Measurements from ENCODE around the gene SLC5A5. TPM values are rescaled to one million over a fixed set of nuclear protein-coding genes. Genes with fewer than 3 reads are reported as not detected.
"Not testable (repeated sequence)": the region's sequence is repeated elsewhere in the genome, so short reads cannot be mapped to it uniquely, and the experiment has no call there.

Gene SLC5A5
- total RNA-seq, 1 donor from 2014 or later = not detected

DNA sequence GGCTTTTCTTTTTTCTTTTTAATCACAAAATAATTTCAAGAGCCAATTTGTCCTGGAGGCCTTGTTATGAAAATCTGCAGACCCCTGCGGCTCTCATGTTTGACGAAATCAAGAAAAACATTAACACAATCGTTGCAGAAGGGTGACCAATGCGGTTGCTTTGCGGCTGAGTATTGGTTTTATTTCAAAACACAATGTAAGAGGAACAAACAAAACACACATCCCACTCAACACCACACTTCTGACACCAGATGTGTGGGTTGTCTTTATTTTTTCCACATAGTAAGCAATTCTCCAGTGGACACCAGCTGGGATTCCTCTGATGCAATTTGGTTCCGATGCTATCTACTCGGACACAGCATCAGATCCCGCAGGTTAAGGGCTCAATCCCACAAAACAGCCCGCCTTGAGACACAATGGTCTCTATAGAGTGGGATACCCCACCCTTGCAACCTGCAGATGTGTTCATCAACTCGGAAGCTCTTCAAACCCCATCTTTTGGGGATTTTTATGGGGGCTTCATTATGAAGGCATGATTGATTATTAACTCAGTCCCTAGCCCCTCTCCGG is 39.1 kb downstream of the SLC5A5 start:
- no peak overlapping the region for H3K4me3 Mint-ChIP-seq (ENCODE audit: low read depth)
- no peaks in the 10 kb centered on the region for H3K27me3 Mint-ChIP-seq
- no peaks in the 10 kb centered on the region for H3K36me3 Mint-ChIP-seq (ENCODE audit: insufficient read depth)
- DNase-seq (ENCODE audit: low spot score, unreplicated experiment) = no peak
- no peaks in the 10 kb centered on the region for H3K4me1 Mint-ChIP-seq (ENCODE audit: low read depth)
- no peak overlapping the region for H3K27ac Mint-ChIP-seq
- TF ChIP-seq CTCF (IDR thresholded peaks at IDR 0.05; ENCODE audit: unreplicated experiment) = no peak
- H3K9me3 Mint-ChIP-seq (ENCODE audit: low read depth) = peaks cover 7% of the 10 kb centered on the region

DNA sequence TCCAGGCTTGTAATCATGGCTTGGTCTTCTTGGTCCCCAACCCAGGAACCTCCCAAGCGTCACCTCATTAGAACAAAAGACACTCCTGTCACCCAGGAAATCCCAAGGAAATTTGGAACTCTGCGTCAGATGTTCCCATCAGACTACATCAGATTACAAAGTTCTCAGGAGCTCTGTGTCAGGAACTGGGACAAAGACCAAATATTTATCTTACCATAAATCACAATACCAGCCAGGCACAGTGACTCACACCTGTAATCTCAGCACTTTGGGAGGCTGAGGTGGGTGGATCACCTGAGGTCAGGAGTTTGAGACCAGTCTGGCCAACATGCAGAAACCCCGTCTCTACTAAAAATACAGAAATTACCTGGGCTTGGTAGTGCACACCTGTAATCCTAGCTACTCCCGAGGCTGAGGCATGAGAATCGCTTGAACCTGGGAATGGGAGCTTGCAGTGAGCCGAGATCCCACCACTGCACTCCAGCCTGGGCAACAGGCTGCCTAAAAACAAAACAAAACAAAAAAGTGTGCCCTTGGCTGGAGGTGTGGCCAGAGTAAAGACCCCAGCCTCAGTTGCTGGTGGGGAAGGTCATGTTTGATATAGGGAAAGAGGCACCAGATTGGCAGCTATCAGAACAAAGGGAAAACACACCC is 44.3 kb downstream of the SLC5A5 start:
- TF ChIP-seq CTCF (IDR thresholded peaks at IDR 0.05; ENCODE audit: unreplicated experiment) = no peak
- Mint-ChIP-seq H3K36me3 (ENCODE audit: insufficient read depth) (no peaks in the 10 kb centered on the region), H3K4me1 (ENCODE audit: low read depth) (peaks cover 5% of the 10 kb centered on the region), H3K27me3 (no peaks in the 10 kb centered on the region), H3K27ac (peak overlapping the region; percentile 24), H3K4me3 (ENCODE audit: low read depth) (no peak overlapping the region), H3K9me3 (ENCODE audit: low read depth) (peaks cover 4% of the 10 kb centered on the region)
- no peak for DNase-seq (ENCODE audit: low spot score, unreplicated experiment)

- not testable (repeated sequence) for H3K4me1 Mint-ChIP-seq (ENCODE audit: low read depth); H3K27me3 Mint-ChIP-seq; H3K27ac Mint-ChIP-seq; H3K9me3 Mint-ChIP-seq (ENCODE audit: low read depth); H3K36me3 Mint-ChIP-seq (ENCODE audit: insufficient read depth); DNase-seq (ENCODE audit: low spot score, unreplicated experiment); H3K4me3 Mint-ChIP-seq (ENCODE audit: low read depth)
These were observed 46.4 kb downstream of the SLC5A5 start for GRCh38 chr19:17918151-17918550.

DNA sequence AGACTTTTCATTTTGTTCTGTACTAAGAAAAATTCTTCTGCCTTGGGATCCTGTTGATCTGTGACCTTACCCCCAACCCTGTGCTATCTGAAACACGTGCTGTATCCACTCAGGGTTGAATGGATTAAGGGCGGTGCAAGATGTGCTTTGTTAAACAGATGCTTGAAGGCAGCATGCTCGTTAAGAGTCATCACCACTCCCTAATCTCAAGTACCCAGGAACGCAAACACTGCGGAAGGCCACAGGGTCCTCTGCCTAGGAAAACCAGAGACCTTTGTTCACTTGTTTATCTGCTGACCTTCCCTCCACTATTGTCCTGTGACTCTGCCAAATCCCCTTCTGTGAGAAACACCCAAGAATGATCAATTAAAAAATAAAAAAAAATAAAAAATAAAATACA is 47.4 kb downstream of the SLC5A5 start:
- not testable (repeated sequence) for H3K4me3 Mint-ChIP-seq (ENCODE audit: low read depth); H3K27ac Mint-ChIP-seq; DNase-seq (ENCODE audit: low spot score, unreplicated experiment); H3K36me3 Mint-ChIP-seq (ENCODE audit: insufficient read depth); H3K4me1 Mint-ChIP-seq (ENCODE audit: low read depth); H3K27me3 Mint-ChIP-seq; H3K9me3 Mint-ChIP-seq (ENCODE audit: low read depth)

DNA sequence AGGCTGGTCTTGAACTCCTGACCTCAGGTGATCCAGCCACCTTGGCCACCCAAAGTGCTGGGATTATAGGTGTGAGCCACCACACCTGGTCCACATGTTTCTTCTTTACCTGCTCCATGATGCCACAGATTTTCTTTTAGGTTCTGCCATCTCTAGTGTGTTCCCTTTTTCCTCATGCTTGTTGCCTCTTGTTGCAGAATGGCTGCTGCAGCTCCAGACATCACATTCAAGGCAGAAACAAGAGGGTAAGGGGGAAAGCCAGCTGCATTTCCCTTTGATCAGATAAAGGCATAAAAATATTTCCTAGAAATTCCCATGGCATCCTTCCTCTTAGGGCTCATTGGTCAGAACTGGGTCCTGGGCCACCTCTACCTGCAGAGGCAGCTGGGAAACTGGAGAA is 48.8 kb downstream of the SLC5A5 start:
- TF ChIP-seq CTCF (IDR thresholded peaks at IDR 0.05; ENCODE audit: unreplicated experiment) = no peak
- Mint-ChIP-seq H3K27me3 (no peaks in the 10 kb centered on the region), H3K4me3 (ENCODE audit: low read depth) (no peak overlapping the region), H3K4me1 (ENCODE audit: low read depth) (peaks cover 7% of the 10 kb centered on the region), H3K36me3 (ENCODE audit: insufficient read depth) (no peaks in the 10 kb centered on the region), H3K27ac (no peak overlapping the region), H3K9me3 (ENCODE audit: low read depth) (no peaks in the 10 kb centered on the region)
- DNase-seq (ENCODE audit: low spot score, unreplicated experiment) = no peak

DNA sequence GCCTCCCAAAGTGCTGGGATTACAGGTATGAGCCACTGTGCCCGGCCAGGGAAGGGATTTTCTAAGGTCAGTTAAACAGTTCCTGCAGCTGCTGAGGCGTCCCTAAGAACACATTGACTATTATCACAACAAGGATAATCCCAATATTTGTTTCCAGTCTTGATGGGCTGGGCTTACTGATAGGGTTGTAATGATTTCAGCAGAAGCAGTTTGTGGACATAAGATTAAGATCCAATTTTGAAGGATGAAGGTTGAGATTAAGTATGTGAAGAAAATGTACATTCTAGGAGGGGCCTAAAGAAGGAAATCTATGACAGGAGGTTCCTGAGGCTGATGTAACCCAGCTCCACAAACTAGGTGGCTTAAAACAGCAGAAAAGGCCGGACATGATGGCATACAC is 50.4 kb downstream of the SLC5A5 start:
- Mint-ChIP-seq H3K27ac (no peak overlapping the region), H3K36me3 (ENCODE audit: insufficient read depth) (no peaks in the 10 kb centered on the region)

More for the DNA sequence above, 50.4 kb downstream of the SLC5A5 start:
- Mint-ChIP-seq H3K4me1 (ENCODE audit: low read depth) (peaks cover 4% of the 10 kb centered on the region), H3K27me3 (peaks cover 9% of the 10 kb centered on the region), H3K9me3 (ENCODE audit: low read depth) (no peaks in the 10 kb centered on the region), H3K4me3 (ENCODE audit: low read depth) (no peak overlapping the region)
- no peak for TF ChIP-seq CTCF (IDR thresholded peaks at IDR 0.05; ENCODE audit: unreplicated experiment)
- DNase-seq (ENCODE audit: low spot score, unreplicated experiment) = no peak

Data from progenitor cell of endocrine pancreas (in vitro differentiated cells).